Melanocyte of skin (primary cell): ENCODE measurements around the gene SCGN. TPM values are rescaled to one million over a fixed set of nuclear protein-coding genes. Genes with fewer than 3 reads are reported as not detected.

Experiments used
- total RNA-seq, 2 donors: library from RNA; depleted of rRNA; stranded (reverse); fragments of >200 nt; gene quantifications; 2 replicates each; pipeline ENCODE4 v1.2.3, GENCODE V29; 2012

The SCGN gene
- under 1 TPM in 1 of 2 donors, not detected in 1; under 0.01 TPM for total RNA-seq

GRCh38 chr6:25652007-25652515, at the start of gene SCGN:
TSS of gene SCGN (plus strand) at chr6:25652215. CDS start at chr6:25652404, 189 bp downstream.

Other genes starting within 250 kb of the SCGN start
- not detected for gene SLC17A4, start 102.5 kb downstream of the SCGN start, total RNA-seq
- gene SLC17A1, start 179.8 kb downstream of the SCGN start, total RNA-seq = not detected
- not detected for gene SLC17A3, start 222.0 kb downstream of the SCGN start, total RNA-seq